ENCODE measurements around the gene SUSD6.
"Not testable (repeated sequence)": the region's sequence is repeated elsewhere in the genome, so short reads cannot be mapped to it uniquely, and the experiment has no call there.

Gene SUSD6

DNA sequence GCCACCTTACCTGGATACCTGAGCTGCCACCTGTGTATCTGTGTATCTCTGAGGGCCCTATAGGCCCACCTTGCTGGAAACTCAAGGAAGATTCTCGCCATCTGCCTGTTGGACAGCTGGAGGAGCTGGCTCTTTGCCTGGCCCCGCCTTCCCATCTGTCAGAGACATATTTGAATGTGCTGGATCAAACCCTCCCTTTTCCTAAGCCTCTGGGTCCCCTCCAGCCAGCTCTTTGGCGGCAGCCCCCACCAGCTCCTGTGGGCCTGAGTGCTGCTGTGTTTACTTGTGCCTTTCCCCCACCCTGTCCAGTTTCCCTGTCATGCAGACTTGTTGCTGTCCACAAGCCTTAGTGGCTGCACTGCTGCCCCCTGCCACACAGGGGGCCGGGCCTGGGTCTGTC lies 99.7 kb downstream of the SUSD6 start:
- FAIRE-seq (no peak), DNase-seq (ENCODE audit: insufficient read length, low spot score) (no peak)

DNA sequence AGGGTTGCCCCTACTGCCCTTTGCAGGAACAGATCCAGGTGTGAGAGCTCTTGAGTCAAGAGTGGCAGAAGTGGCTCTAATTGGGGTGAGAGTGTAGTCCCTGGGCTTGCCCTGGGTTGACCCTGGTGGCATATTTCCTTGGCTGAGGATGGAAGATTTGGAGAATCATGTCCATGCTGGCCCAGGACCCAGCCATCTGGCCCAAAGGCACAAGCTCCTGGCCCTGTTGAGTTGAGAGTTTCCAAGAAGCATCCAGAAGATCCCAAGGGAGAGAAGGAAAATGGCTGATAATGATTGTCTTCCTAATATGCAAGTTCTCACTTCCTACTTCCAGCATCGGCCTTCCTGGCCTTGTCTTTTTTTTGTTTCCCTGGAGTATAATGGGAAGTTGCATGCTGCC lies 100.1 kb downstream of the SUSD6 start:
- FAIRE-seq (no peak), DNase-seq (ENCODE audit: insufficient read length, low spot score) (no peak)
- no peak for TF ChIP-seq TAF1 (IDR thresholded peaks at IDR 0.05; ENCODE audit: low read depth, low read length)
- no peak for TF ChIP-seq POLR2A (IDR thresholded peaks at IDR 0.05; ENCODE audit: low read depth, low read length)
- TF ChIP-seq POU2F2 (IDR thresholded peaks at IDR 0.05; ENCODE audit: low read depth, low read length), result no peak
- TF ChIP-seq SPI1 (IDR thresholded peaks at IDR 0.05; ENCODE audit: low read depth, low read length), result no peak
- TF ChIP-seq POLR2AphosphoS5 (IDR thresholded peaks at IDR 0.05; ENCODE audit: low read depth, low read length), result no peak
- no peak for TF ChIP-seq PAX5 (IDR thresholded peaks at IDR 0.05; ENCODE audit: insufficient read depth, low read length, severe bottlenecking)

More for the DNA sequence above, 99.7 kb downstream of the SUSD6 start:
- TF ChIP-seq POU2F2 (IDR thresholded peaks at IDR 0.05; ENCODE audit: low read depth, low read length) (no peak), PAX5 (IDR thresholded peaks at IDR 0.05; ENCODE audit: insufficient read depth, low read length, severe bottlenecking) (no peak), POLR2AphosphoS5 (IDR thresholded peaks at IDR 0.05; ENCODE audit: low read depth, low read length) (no peak), TAF1 (IDR thresholded peaks at IDR 0.05; ENCODE audit: low read depth, low read length) (no peak), POLR2A (IDR thresholded peaks at IDR 0.05; ENCODE audit: low read depth, low read length) (no peak), SPI1 (IDR thresholded peaks at IDR 0.05; ENCODE audit: low read depth, low read length) (no peak)

DNA sequence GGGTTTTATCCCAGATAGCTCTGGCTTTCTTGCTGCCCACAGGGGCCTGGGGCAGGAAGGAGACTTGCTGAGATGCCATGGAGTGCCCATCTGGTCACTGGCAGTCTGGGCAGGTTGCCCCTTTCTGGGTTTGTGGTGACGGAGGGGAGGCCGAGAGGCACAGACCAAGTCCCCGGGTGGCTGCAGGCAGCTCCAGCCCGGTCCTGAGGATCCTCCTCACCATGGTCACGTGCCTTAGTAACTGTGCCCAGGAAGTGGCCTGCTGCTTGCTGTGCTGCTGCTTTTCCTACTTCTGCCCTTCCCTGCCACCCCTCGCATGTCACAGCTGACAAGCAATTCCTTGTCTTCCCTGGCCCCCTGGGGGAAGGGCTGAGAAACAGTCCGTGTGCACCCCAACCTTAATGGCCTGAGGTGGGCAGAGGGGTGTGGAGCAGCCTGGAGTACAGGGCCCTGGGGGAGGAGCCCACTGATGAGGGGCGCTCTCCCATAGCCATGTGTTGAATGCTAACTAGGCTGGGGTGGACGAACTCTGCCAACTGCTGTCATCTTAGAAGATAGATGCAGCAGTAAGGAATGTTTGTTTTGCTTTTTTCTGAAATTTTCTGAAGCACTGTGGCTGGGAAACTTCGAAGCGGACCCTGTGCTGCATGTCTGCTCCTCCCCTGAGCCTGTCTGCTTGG lies 100.6 kb downstream of the SUSD6 start:
- no peak for TF ChIP-seq POLR2A (IDR thresholded peaks at IDR 0.05; ENCODE audit: low read depth, low read length)
- TF ChIP-seq TAF1 (IDR thresholded peaks at IDR 0.05; ENCODE audit: low read depth, low read length), result no peak
- no peak for TF ChIP-seq SPI1 (IDR thresholded peaks at IDR 0.05; ENCODE audit: low read depth, low read length)
- no peak for TF ChIP-seq POLR2AphosphoS5 (IDR thresholded peaks at IDR 0.05; ENCODE audit: low read depth, low read length)
- no peak for TF ChIP-seq PAX5 (IDR thresholded peaks at IDR 0.05; ENCODE audit: insufficient read depth, low read length, severe bottlenecking)
- no peak for TF ChIP-seq POU2F2 (IDR thresholded peaks at IDR 0.05; ENCODE audit: low read depth, low read length)
- DNase-seq (ENCODE audit: insufficient read length, low spot score) (no peak), FAIRE-seq (no peak)

DNA sequence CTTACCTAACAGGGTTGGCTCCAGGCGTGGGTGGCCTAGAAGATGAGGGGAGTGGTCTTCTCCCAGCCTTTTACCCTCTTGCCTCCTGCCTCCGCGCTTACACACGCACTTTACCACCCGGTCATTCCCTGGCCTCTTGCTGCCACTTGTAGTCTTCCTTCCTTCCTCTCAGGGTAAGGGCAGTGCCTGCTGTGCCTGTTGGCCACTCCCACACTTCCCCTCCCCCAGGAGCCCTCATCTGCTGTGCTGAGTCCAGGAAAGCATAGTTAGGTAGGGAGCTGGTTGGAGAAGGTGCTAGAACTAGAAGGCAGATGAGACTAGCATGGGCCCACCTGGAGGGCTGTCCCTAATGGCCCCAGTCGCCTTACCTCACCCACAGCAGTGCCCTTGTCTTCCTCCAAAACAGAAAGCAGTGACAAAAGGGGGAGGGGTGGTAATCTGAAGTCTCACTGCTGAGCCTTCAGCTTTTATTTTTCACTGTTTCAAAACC lies 101.2 kb downstream of the SUSD6 start:
- no peak for FAIRE-seq
- no peak for DNase-seq (ENCODE audit: insufficient read length, low spot score)
- TF ChIP-seq POU2F2 (IDR thresholded peaks at IDR 0.05; ENCODE audit: low read depth, low read length), result no peak
- no peak for TF ChIP-seq PAX5 (IDR thresholded peaks at IDR 0.05; ENCODE audit: insufficient read depth, low read length, severe bottlenecking)
- peak; percentile 16; the same call in 1 of the 2 replicates for TF ChIP-seq POLR2AphosphoS5 (IDR thresholded peaks at IDR 0.05; ENCODE audit: low read depth, low read length)

GRCh38 chr14:69713209-69713781 lies 101.9 kb downstream of the SUSD6 start:
- DNase-seq (ENCODE audit: insufficient read length, low spot score), result no peak
- no peak for TF ChIP-seq PAX5 (IDR thresholded peaks at IDR 0.05; ENCODE audit: insufficient read depth, low read length, severe bottlenecking)
- no peak for TF ChIP-seq TAF1 (IDR thresholded peaks at IDR 0.05; ENCODE audit: low read depth, low read length)
- TF ChIP-seq SPI1 (IDR thresholded peaks at IDR 0.05; ENCODE audit: low read depth, low read length), result no peak
- TF ChIP-seq POLR2A (IDR thresholded peaks at IDR 0.05; ENCODE audit: low read depth, low read length), result no peak
- no peak for TF ChIP-seq POU2F2 (IDR thresholded peaks at IDR 0.05; ENCODE audit: low read depth, low read length)
- no peak for TF ChIP-seq POLR2AphosphoS5 (IDR thresholded peaks at IDR 0.05; ENCODE audit: low read depth, low read length)
- FAIRE-seq, result no peak

GRCh38 chr14:69713993-69714679 lies 102.7 kb downstream of the SUSD6 start:
- FAIRE-seq, result no peak
- no peak for DNase-seq (ENCODE audit: insufficient read length, low spot score)

GRCh38 chr14:69715725-69716477 lies 104.5 kb downstream of the SUSD6 start:
- FAIRE-seq (no peak), DNase-seq (ENCODE audit: insufficient read length, low spot score) (no peak)
- TF ChIP-seq SPI1 (IDR thresholded peaks at IDR 0.05; ENCODE audit: low read depth, low read length) (no peak), TAF1 (IDR thresholded peaks at IDR 0.05; ENCODE audit: low read depth, low read length) (no peak), PAX5 (IDR thresholded peaks at IDR 0.05; ENCODE audit: insufficient read depth, low read length, severe bottlenecking) (no peak), POU2F2 (IDR thresholded peaks at IDR 0.05; ENCODE audit: low read depth, low read length) (no peak), POLR2A (IDR thresholded peaks at IDR 0.05; ENCODE audit: low read depth, low read length) (peak; percentile 59), POLR2AphosphoS5 (IDR thresholded peaks at IDR 0.05; ENCODE audit: low read depth, low read length) (peak; percentile 29; the same call in 1 of the 2 replicates)

More at GRCh38 chr14:69713993-69714679, 102.7 kb downstream of the SUSD6 start:
- TF ChIP-seq SPI1 (IDR thresholded peaks at IDR 0.05; ENCODE audit: low read depth, low read length), result no peak
- TF ChIP-seq POLR2AphosphoS5 (IDR thresholded peaks at IDR 0.05; ENCODE audit: low read depth, low read length), result peak; percentile 43; the same call in 1 of the 2 replicates
- TF ChIP-seq POU2F2 (IDR thresholded peaks at IDR 0.05; ENCODE audit: low read depth, low read length), result no peak

DNA sequence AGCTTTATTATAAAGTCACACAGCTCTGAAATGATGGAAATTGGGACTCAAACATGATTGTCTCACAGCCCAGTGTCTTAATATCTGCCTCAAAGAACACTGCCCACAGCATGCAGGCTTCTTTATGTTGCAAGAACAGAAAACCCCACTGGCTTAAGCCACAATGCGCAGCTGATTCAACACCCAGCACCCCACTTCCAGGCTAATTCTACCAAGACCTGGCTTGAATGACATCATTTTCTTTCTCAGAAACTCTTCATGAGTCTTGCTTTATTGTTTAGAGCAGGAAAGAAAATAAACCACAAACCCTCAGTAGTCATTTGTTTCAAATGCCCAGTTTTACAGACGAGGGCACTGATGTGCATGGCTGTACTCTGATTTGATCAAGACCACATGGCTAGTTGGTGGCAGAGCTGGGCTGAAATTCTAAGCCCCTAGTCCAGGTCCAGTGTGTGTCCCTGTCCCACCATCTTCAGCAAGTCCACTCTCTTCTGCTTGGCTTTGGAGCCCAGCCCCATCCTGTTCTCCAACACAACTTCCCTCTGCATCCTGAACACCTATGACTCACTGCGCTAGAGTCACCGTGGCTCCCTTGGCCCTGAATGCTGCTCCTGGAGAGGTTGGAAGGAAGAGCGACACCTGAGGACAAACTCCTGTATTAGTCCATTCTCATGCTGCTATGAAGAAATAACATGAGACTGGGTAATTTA lies 105.2 kb downstream of the SUSD6 start:
- TF ChIP-seq POLR2A (IDR thresholded peaks at IDR 0.05; ENCODE audit: low read depth, low read length), result no peak; the same call in 1 of the 2 replicates
- no peak for TF ChIP-seq TAF1 (IDR thresholded peaks at IDR 0.05; ENCODE audit: low read depth, low read length)
- no peak for TF ChIP-seq PAX5 (IDR thresholded peaks at IDR 0.05; ENCODE audit: insufficient read depth, low read length, severe bottlenecking)
- no peak for TF ChIP-seq SPI1 (IDR thresholded peaks at IDR 0.05; ENCODE audit: low read depth, low read length)
- no peak for TF ChIP-seq POU2F2 (IDR thresholded peaks at IDR 0.05; ENCODE audit: low read depth, low read length)
- 0 out of 2 replicates have a peak, but pooled peaks have one; percentile 27 for TF ChIP-seq POLR2AphosphoS5 (IDR thresholded peaks at IDR 0.05; ENCODE audit: low read depth, low read length)
- DNase-seq (ENCODE audit: insufficient read length, low spot score) (no peak), FAIRE-seq (no peak)

DNA sequence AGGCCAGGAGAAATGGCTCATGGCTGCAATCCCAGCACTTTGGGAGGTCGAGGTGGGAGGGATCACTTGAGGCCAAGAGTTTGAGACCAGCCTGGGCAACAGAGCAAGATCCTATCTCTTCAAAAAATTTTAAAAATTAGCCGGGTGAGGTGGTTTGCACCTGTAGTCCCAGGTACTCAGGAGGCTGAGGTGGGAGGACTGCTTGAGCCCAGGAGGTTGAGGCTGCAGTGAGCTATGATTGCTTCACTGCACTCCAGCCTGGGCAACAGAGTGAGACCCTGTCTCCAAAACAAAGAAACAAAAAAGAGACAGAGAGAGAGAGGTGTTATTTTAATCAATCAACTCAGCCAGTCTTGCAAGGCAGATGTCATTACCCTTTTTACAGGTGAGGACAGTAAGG lies 107.2 kb downstream of the SUSD6 start:
- FAIRE-seq; DNase-seq (ENCODE audit: insufficient read length, low spot score): not testable (repeated sequence)

Measured in GM12891 (cell line).